ENCODE results near the gene ENTPD7. TPM values are rescaled to one million over a fixed set of nuclear protein-coding genes. Genes with fewer than 3 reads are reported as not detected.

The ENTPD7 gene
- total RNA-seq, 1 experiment from 2014 or later = 14.5 TPM

DNA sequence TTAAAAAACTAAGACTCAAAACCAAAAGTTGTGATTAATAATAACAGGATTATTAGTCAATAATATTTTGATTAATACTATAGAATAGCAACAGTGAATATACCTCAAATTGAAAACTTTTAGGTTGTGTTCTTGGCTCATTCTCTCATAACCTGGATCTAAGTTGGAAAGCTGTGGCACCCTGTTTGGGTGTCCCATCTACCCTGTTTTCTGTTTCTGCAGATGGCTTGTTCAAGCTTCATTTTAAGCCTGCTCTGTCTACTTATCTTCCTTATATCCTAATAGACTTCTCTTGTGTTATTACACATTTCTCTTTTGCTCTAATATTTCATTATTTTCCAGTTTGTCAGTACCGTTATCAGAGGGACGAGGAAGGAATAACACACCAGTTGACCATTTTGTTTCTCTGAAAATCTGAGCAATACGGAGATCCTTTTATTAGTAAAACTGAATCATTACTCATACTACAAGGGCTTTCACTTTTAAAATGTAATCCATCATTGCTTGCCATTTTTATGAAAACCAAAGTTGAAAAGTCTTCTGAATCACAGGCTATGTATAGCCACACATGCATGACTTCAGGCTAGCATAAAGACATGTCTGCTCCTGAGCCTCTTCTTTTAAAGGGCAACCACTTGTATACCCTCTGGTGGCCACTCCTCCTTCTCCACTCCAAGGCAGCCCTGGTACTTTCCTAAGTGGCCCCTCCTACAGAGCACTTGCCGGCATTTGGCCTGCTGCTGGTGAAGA, 50.3 kb downstream of the ENTPD7 start:
- Histone ChIP-seq H3T11ph (ENCODE audit: low read length) (no peak overlapping the region), H3K14ac (ENCODE audit: insufficient read depth, low read length) (no peak overlapping the region), H2BK15ac (ENCODE audit: low read depth, low read length) (no peak overlapping the region), H4K20me1 (ENCODE audit: control insufficient read depth, insufficient read depth, insufficient read length) (no peaks in the 10 kb centered on the region), H3K79me1 (ENCODE audit: insufficient read depth, low read depth, low read length, poor library complexity, severe bottlenecking) (no peaks in the 10 kb centered on the region), H3K9me3 (ENCODE audit: control insufficient read depth, low read depth, low read length) (no peaks in the 10 kb centered on the region), H3K56ac (ENCODE audit: insufficient read length, low read depth, low read length) (no peak overlapping the region), H2AFZ (ENCODE audit: low read length) (no peak overlapping the region), H4K91ac (ENCODE audit: insufficient read length, low read depth, low read length) (no peak overlapping the region), H3K4me1 (ENCODE audit: insufficient read depth, low read length) (no peaks in the 10 kb centered on the region), H2BK12ac (ENCODE audit: insufficient read length, low read depth, low read length) (no peak overlapping the region), H3K18ac (ENCODE audit: insufficient read length, low read depth, low read length) (no peak overlapping the region), H2BK5ac (ENCODE audit: insufficient read length, low read length) (no peak overlapping the region), H3K9ac (ENCODE audit: extremely low read depth, insufficient read length, low read length) (no peak overlapping the region), H3K4me2 (ENCODE audit: insufficient read depth, insufficient read length, low read length) (no peak overlapping the region), H4K8ac (replicated peaks; ENCODE audit: insufficient read length, low read depth, low read length) (no peak overlapping the region), H3K23me2 (ENCODE audit: insufficient read length, low read depth, low read length, poor library complexity, severe bottlenecking) (no peaks in the 10 kb centered on the region), H2BK120ac (ENCODE audit: low read depth, low read length, poor library complexity, severe bottlenecking) (no peak overlapping the region), H3K79me2 (ENCODE audit: insufficient read depth, low read length) (no peaks in the 10 kb centered on the region), H2BK20ac (ENCODE audit: low read depth, low read length, poor library complexity, severe bottlenecking) (no peak overlapping the region), H3K27ac (ENCODE audit: insufficient read length, low read depth, low read length) (no peak overlapping the region), H3K4ac (ENCODE audit: low read depth, low read length) (no peak overlapping the region), H4K5ac (ENCODE audit: insufficient read length, low read depth, low read length) (no peak overlapping the region), H2AK5ac (ENCODE audit: insufficient read length, low read length) (no peak overlapping the region), H3K23ac (ENCODE audit: insufficient read length, low read depth, low read length) (no peak overlapping the region), H3K27me3 (ENCODE audit: insufficient read depth, low read length) (no peaks in the 10 kb centered on the region)
- Mint-ChIP-seq H3K27ac (no peak overlapping the region; a peak in 1 of 7 replicates), H3K9me3 (no peaks in the 10 kb centered on the region), H3K27me3 (ENCODE audit: low read depth) (no peaks in the 10 kb centered on the region), H3K36me3 (ENCODE audit: insufficient read depth in 1 of 3, low read depth in 3 of 3) (peaks cover 11 to 36% (median 23%) of the 10 kb centered on the region in 3 experiments; a peak in 6 of 7 replicates), H3K4me3 (no peak overlapping the region), H3K4me1 (no peaks in the 10 kb centered on the region)
- WGBS (ENCODE audit: extremely low coverage, insufficient read length, low lambda C conversion rate) = no CpG with 5 or more reads among the region's 4 CpGs
- DNase-seq = peak; percentile 40
- TF ChIP-seq, protein P1, sequence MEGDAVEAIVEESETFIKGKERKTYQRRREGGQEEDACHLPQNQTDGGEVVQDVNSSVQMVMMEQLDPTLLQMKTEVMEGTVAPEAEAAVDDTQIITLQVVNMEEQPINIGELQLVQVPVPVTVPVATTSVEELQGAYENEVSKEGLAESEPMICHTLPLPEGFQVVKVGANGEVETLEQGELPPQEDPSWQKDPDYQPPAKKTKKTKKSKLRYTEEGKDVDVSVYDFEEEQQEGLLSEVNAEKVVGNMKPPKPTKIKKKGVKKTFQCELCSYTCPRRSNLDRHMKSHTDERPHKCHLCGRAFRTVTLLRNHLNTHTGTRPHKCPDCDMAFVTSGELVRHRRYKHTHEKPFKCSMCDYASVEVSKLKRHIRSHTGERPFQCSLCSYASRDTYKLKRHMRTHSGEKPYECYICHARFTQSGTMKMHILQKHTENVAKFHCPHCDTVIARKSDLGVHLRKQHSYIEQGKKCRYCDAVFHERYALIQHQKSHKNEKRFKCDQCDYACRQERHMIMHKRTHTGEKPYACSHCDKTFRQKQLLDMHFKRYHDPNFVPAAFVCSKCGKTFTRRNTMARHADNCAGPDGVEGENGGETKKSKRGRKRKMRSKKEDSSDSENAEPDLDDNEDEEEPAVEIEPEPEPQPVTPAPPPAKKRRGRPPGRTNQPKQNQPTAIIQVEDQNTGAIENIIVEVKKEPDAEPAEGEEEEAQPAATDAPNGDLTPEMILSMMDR (conservative IDR thresholded peaks at IDR 0.05) = no peak
